HEK293 (cell line): ENCODE measurements around the gene SALL1.

Source experiments
- CTCF ChIA-PET: fragments of 350-600 bp; formaldehyde crosslinking; extraction: SDS; loops from one replicate; lab custom pipeline; 2021; ENCODE audit warnings: antibody characterized with exemption; lab: Yijun Ruan, JAX
- POLR2A ChIA-PET: fragments of 300-600 bp; formaldehyde crosslinking; extraction: SDS; loops from one replicate; lab custom pipeline; 2020; ENCODE audit warnings: antibody characterized with exemption, inconsistent platforms; lab: Yijun Ruan, JAX
- H3K27ac ChIP-seq: fragments of 200-500 bp; sonication (Bioruptor generic); 2 replicates; pipeline ENCODE4 v1.5.1; 2014; ENCODE audit warnings: low read depth, low read length, control low read depth, inconsistent platforms; ENCODE audit errors: extremely low read depth
- H3K36me3 ChIP-seq, 2 experiments: fragments of 200-500 bp in 1 of 2; sonication (Bioruptor generic) in 1 of 2; 1 replicate in 1 of 2; 2 replicates in 1 of 2; pipeline ENCODE4 v1.5.1; 2014 to 2017; ENCODE audit warnings: inconsistent platforms in 2 of 2, low read length in 2 of 2; ENCODE audit not compliant: control insufficient read depth in 2 of 2, insufficient read depth in 1 of 2
- H3K4me1 ChIP-seq: fragments of 200-500 bp; sonication (Bioruptor generic); 2 replicates; pipeline ENCODE4 v1.5.1; 2014; ENCODE audit warnings: mild to moderate bottlenecking, low read length, inconsistent platforms; ENCODE audit not compliant: control insufficient read depth, insufficient read depth
- H3K4me3 ChIP-seq: 2 replicates; pipeline ENCODE4 v1.5.1; 2011; ENCODE audit warnings: low read depth, mild to moderate bottlenecking, control low read depth, low read length, moderate library complexity
- H3K9me3 ChIP-seq: fragments of 200-500 bp; sonication (Bioruptor generic); 2 replicates; pipeline ENCODE4 v1.5.1; 2014; ENCODE audit warnings: low read depth, low read length, inconsistent platforms; ENCODE audit not compliant: control insufficient read depth, insufficient read depth
- MZF1 ChIP-seq: fragments of 450-650 bp; formaldehyde crosslinking; IDR thresholded peaks from 2 replicates; pipeline ENCODE4 v1.5.1; 2017; ENCODE audit warnings: missing biosample characterization, missing genetic modification characterization, borderline replicate concordance
- PRDM1 ChIP-seq: fragments of 450-650 bp; formaldehyde crosslinking; IDR thresholded peaks from 2 replicates; pipeline ENCODE4; 2016; ENCODE audit warnings: missing biosample characterization, missing genetic modification characterization
- SCRT1 ChIP-seq: fragments of 450-650 bp; formaldehyde crosslinking; IDR thresholded peaks from 2 replicates; pipeline ENCODE4 v1.5.1; 2016; ENCODE audit warnings: missing biosample characterization, missing genetic modification characterization, borderline replicate concordance
- SCRT2 ChIP-seq: fragments of 450-650 bp; formaldehyde crosslinking; IDR thresholded peaks from 2 replicates; pipeline ENCODE4 v1.5.1; 2016; ENCODE audit warnings: missing biosample characterization, missing genetic modification characterization
- ZBTB20 ChIP-seq: fragments of 450-650 bp; formaldehyde crosslinking; IDR thresholded peaks from 2 replicates; pipeline ENCODE4 v1.5.1; 2016; ENCODE audit warnings: missing biosample characterization, missing genetic modification characterization
- ZNF184 ChIP-seq: fragments of 450-650 bp; IDR thresholded peaks from 2 replicates; pipeline ENCODE4 v1.5.1; 2018; ENCODE audit warnings: missing biosample characterization, mild to moderate bottlenecking, missing genetic modification characterization
- ZNF366 ChIP-seq: fragments of 450-650 bp; formaldehyde crosslinking; conservative IDR thresholded peaks from 2 replicates; pipeline ENCODE4 v1.5.1; 2016; ENCODE audit warnings: missing biosample characterization, missing genetic modification characterization
- ZNF561 ChIP-seq: fragments of 450-650 bp; IDR thresholded peaks from 2 replicates; pipeline ENCODE4 v1.5.1; 2018; ENCODE audit warnings: missing biosample characterization, missing genetic modification characterization, borderline replicate concordance
- ZNF600 ChIP-seq: fragments of 450-650 bp; formaldehyde crosslinking; IDR thresholded peaks from 2 replicates; pipeline ENCODE4 v1.5.1; 2016; ENCODE audit warnings: missing biosample characterization, missing genetic modification characterization
- ZNF621 ChIP-seq: fragments of 450-650 bp; formaldehyde crosslinking; IDR thresholded peaks from 2 replicates; pipeline ENCODE4 v1.5.1; 2017; ENCODE audit warnings: missing biosample characterization, missing genetic modification characterization
- ZNF670 ChIP-seq: fragments of 450-650 bp; formaldehyde crosslinking; IDR thresholded peaks from 2 replicates; pipeline ENCODE4 v1.5.1; 2016; ENCODE audit warnings: missing biosample characterization, missing genetic modification characterization, low read depth
- ZNF768 ChIP-seq: fragments of 450-650 bp; formaldehyde crosslinking; IDR thresholded peaks from 2 replicates; pipeline ENCODE4 v1.5.1; 2018; ENCODE audit warnings: missing biosample characterization, mild to moderate bottlenecking, missing genetic modification characterization
- TF ChIP-seq, protein P1 (sequence below): fragments of 450-650 bp; formaldehyde crosslinking; IDR thresholded peaks from 2 replicates; pipeline ENCODE4 v1.5.1; 2016; ENCODE audit warnings: missing biosample characterization, missing genetic modification characterization
- TF ChIP-seq, protein P2 (sequence below): fragments of 450-650 bp; formaldehyde crosslinking; IDR thresholded peaks from 2 replicates; pipeline ENCODE4 v1.5.1; 2017; ENCODE audit warnings: missing biosample characterization, missing genetic modification characterization
- TF ChIP-seq, protein P3 (sequence below): sonication (generic); formaldehyde crosslinking; IDR thresholded peaks from 2 replicates; pipeline ENCODE4 v1.8.1; 2022; ENCODE audit warnings: mild to moderate bottlenecking, moderate library complexity, missing genetic modification reagents

SALL1 gene

DNA sequence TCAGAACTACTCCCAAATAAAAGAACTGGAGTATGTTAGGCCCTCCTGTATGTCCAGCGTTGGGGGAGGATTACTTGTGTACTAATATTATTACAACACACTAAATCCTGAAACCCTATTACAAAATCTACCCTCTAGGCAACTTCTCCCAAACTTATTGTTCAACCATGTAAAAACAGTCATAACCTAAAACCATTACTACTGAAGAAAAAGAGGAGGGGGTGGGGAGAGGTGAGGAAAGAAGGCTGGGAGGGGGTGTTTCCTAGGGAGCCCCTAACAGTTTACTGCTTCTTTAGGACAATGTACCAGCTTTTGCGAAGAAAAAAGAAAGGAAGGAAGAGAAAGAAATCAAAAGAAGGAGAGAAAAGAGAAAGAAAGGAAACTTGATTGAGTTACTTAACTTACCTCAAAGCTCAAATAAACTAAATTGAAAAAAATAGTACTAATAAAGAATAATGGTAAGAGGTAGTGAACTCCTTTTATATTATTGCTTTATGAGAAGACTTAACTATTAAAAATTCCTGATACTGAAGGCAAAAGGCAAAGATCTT lies 2.3 kb downstream of the SALL1 start:
- Histone ChIP-seq H3K27ac (0 out of 2 replicates have a peak overlapping the region, but pooled peaks have one; percentile 99), H3K36me3 (no peaks in the 10 kb centered on the region), H3K4me1 (peaks cover 38% of the 10 kb centered on the region), H3K4me3 (no peak overlapping the region; the same call in 1 of the 2 replicates), H3K9me3 (no peaks in the 10 kb centered on the region)
- ChIA-PET POLR2A (no interaction called here), CTCF (interaction anchor here (0.6 to 0.7 kb wide), 3 partner anchors 16 to 203 kb away, joined by 3 to 4 read pairs (median 3); no protein-coding TSS in a partner anchor)
- TF ChIP-seq ZNF366 (tag by site-specific recombination) (peak; percentile 62), MZF1 (tag by site-specific recombination) (peak; percentile 74; the same call in 1 of the 2 replicates), ZNF621 (no peak), PRDM1 (tag by site-specific recombination) (peak; percentile 88)
- TF ChIP-seq, all 188 proteins: peak for 3

DNA sequence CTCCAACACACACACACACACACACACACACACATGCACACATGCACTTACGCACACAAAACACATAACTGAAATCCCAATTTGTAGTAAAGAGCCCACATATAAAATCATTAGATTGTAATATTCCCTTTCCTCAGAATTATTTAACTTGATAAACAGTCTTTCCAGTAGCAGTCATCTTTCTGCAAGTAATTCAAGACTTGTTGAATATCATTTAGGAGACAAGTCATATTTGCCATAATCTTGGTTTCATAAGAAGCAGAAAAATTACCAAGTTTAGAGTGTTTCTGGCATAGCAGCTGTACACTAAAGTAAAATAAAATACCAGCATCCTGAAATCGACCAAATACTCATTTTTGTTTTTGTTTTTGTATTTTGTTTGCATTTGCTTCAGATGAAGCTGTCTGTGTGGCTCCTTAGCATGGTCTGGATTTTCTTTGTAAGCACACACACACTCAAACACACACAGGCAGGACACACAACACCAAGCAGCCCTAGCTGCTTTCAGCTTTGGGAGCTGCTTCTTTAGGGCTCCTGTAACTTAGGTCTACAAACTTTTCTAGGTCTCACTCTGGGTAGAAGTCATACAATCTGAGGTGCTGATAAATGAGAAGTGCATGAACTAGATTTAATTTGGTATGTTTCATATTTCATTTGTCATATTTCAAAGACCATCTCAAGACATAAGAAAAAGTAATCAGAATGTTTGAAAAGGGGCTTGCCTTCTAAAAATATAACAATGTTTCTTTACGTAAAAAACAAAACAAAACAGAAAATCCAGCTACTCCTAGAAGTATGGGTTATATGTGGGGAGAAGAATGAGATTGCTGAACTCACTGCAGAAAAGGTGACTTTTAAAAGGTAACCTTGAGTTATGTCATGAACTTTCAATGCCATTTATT lies 3.0 kb downstream of the SALL1 start:
- peaks cover 0 to under 1% of the 10 kb centered on the region in 2 experiments; a peak in 1 of 3 replicates for H3K36me3 ChIP-seq
- peaks cover 40% of the 10 kb centered on the region for H3K4me1 ChIP-seq
- no peaks in the 10 kb centered on the region for H3K9me3 ChIP-seq
- CTCF ChIA-PET = interaction anchor here (0.6 to 0.7 kb wide), 2 partner anchors 121 to 204 kb away, joined by 3 to 4 read pairs; no protein-coding TSS in a partner anchor
- TF ChIP-seq SCRT1 (tag by site-specific recombination) = peak; percentile 78
- TF ChIP-seq ZNF768 (tag by site-specific recombination) = no peak
- peak; percentile 87 for TF ChIP-seq SCRT2 (tag by site-specific recombination)
- TF ChIP-seq ZNF184 (tag by site-specific recombination) = no peak
- TF ChIP-seq, protein P1, sequence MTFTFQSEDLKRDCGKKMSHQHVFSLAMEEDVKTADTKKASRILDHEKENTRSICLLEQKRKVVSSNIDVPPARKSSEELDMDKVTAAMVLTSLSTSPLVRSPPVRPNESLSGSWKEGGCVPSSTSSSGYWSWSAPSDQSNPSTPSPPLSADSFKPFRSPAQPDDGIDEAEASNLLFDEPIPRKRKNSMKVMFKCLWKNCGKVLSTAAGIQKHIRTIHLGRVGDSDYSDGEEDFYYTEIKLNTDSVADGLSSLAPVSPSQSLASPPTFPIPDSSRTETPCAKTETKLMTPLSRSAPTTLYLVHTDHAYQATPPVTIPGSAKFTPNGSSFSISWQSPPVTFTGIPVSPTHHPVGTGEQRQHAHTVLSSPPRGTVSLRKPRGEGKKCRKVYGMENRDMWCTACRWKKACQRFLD (tag by site-specific recombination) = no peak
- no peak for TF ChIP-seq ZNF670
- TF ChIP-seq ZNF600 = 0 out of 2 replicates have a peak, but pooled peaks have one; percentile 24
- TF ChIP-seq, protein P2, sequence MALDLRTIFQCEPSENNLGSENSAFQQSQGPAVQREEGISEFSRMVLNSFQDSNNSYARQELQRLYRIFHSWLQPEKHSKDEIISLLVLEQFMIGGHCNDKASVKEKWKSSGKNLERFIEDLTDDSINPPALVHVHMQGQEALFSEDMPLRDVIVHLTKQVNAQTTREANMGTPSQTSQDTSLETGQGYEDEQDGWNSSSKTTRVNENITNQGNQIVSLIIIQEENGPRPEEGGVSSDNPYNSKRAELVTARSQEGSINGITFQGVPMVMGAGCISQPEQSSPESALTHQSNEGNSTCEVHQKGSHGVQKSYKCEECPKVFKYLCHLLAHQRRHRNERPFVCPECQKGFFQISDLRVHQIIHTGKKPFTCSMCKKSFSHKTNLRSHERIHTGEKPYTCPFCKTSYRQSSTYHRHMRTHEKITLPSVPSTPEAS (tag by site-specific recombination) = peak; percentile 69
- TF ChIP-seq ZBTB20 (tag by site-specific recombination) = no peak
- TF ChIP-seq ZNF561 (tag by site-specific recombination) = no peak
- TF ChIP-seq, protein P3, sequence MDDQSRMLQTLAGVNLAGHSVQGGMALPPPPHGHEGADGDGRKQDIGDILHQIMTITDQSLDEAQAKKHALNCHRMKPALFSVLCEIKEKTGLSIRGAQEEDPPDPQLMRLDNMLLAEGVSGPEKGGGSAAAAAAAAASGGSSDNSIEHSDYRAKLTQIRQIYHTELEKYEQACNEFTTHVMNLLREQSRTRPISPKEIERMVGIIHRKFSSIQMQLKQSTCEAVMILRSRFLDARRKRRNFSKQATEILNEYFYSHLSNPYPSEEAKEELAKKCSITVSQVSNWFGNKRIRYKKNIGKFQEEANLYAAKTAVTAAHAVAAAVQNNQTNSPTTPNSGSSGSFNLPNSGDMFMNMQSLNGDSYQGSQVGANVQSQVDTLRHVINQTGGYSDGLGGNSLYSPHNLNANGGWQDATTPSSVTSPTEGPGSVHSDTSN (CRISPR knock-in tag) = no peak
- TF ChIP-seq, all 188 proteins: peak for 4
- POLR2A ChIA-PET = no interaction called here
- no peak overlapping the region for H3K27ac ChIP-seq
- H3K4me3 ChIP-seq = no peak overlapping the region
